ENCODE measurements around the gene ART4. TPM values are rescaled to one million over a fixed set of nuclear protein-coding genes. Genes with fewer than 3 reads are reported as not detected.
A peak's percentile ranks its signal among the peaks of the same experiment; 100 is the strongest.

Gene ART4
- total and polyA plus RNA-seq, 2 donors (not counting 3 experiments of a cell fraction or from before 2014, with no cell fraction given) = 12.5 to 54.7 TPM

GRCh38 chr12:14834509-14834908 is 8.8 kb downstream of the ART4 start:
- BruUV-seq (replicated peaks) = no TSS peak
- Histone ChIP-seq H3K4me2 (ENCODE audit: insufficient read depth, low read length) (peak overlapping the region; percentile 57), H3K9ac (replicated peaks; ENCODE audit: extremely low read depth, insufficient read depth, low read length) (no peak overlapping the region), H3K36me3 (ENCODE audit: control insufficient read depth in 2 of 2, extremely low read depth in 1 of 2, insufficient read depth in 2 of 2, low read length in 2 of 2) (no peaks in the 10 kb centered on the region), H3K4me3 (replicated peaks in 1 of 3; ENCODE audit: insufficient read depth in 1 of 3, low read depth in 1 of 3, low read length in 3 of 3) (no peak overlapping the region), H4K20me1 (replicated peaks; ENCODE audit: control insufficient read depth, extremely low read depth, insufficient read depth, low read length) (no peaks in the 10 kb centered on the region), H2AFZ (ENCODE audit: low read depth, low read length) (no peak overlapping the region), H3K79me2 (ENCODE audit: control insufficient read depth, insufficient read depth, low read length) (peaks cover 3% of the 10 kb centered on the region), H3K27ac (ENCODE audit: insufficient read depth, low read depth, low read length) (peak overlapping the region; percentile 83), H3K9me3 (replicated peaks; ENCODE audit: control insufficient read depth, insufficient read depth, low read length) (no peaks in the 10 kb centered on the region), H3K4me1 (ENCODE audit: control insufficient read depth, extremely low read depth, insufficient read depth, low read length) (peaks cover 47% of the 10 kb centered on the region), H3K9me1 (replicated peaks; ENCODE audit: control insufficient read depth, extremely low read depth, insufficient read depth, low read length) (no peaks in the 10 kb centered on the region), H3K27me3 (ENCODE audit: control insufficient read depth in 2 of 2, insufficient read depth in 2 of 2, low read length in 2 of 2) (no peaks in the 10 kb centered on the region)
- TF ChIP-seq POLR2A (IDR thresholded peaks at IDR 0.05; ENCODE audit: low read depth, low read length) (no peak), POLR2AphosphoS5 (IDR thresholded peaks at IDR 0.05; ENCODE audit: insufficient read depth, low read depth, low read length) (no peak), JUN (IDR thresholded peaks at IDR 0.05; ENCODE audit: borderline replicate concordance, insufficient read depth, insufficient read length, low read depth) (no peak), CTCF (IDR thresholded peaks at IDR 0.05; ENCODE audit: extremely low read depth in 1 of 2, insufficient read depth in 1 of 2, low read depth in 1 of 2, low read length in 2 of 2) (no peak), MYC (IDR thresholded peaks at IDR 0.05; ENCODE audit: low read depth, low read length) (no peak), MAX (IDR thresholded peaks at IDR 0.05; ENCODE audit: insufficient read depth, insufficient read length) (no peak), GATA2 (IDR thresholded peaks at IDR 0.05; ENCODE audit: insufficient read depth, insufficient read length, low read depth, low read length) (no peak), EZH2 (IDR thresholded peaks at IDR 0.05; ENCODE audit: borderline replicate concordance, low read depth, low read length, severe bottlenecking) (no peak), FOS (IDR thresholded peaks at IDR 0.05; ENCODE audit: borderline replicate concordance, insufficient read depth, low read length) (no peak)
- FAIRE-seq (no peak), DNase-seq (ENCODE audit: low read depth, low spot score) (no peak)
- dilution Hi-C loops (cut with MboI; ENCODE audit: extremely low pct_ligation_motif_present, low sequenced_read_pairs) = loop anchor here (10.0 kb wide), 1 partner anchor 120 kb away; no protein-coding TSS in a partner anchor
- POLR2A ChIA-PET = no interaction called here
- CTCF ChIA-PET = interaction anchor here (1.1 to 3.5 kb wide), 12 partner anchors 8 to 161 kb away, joined by 3 to 15 read pairs (median 5); partner anchors contain the start of genes ART4, C12orf60 and WBP11
- intact Hi-C loops (cut with micrococcal nuclease) = no loop called here
